ENCODE measurements around the gene WNT1.

DNA sequence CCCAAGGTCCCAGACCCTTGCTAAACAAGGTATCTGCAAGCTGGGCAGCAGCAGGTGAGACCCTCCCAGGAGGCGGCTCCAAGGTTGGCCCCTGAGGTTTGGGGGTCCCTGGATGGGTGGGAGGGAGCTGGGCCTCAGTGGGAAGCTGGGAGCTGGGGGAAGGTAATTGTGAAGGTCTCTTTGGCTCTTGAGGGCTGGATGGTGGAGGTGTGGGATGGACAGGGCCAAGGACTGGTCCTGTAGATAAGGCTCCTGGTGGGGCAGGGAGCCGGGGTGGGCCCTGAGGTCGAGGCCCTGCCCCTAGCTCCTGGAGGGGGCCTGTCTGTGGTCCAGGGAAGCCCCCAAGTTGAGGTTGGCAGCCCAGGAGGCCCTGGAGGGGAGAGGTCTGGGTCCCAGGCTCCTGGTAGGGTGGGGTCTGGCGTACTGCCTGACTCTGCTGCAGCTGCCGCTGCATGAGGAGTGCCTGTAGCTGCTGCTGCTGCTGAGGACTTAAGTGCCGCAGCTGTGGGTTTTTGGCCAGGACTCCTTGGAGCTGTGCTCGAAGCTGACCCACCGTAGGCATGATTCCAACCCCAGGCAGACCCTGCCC lies 53.5 kb downstream of the WNT1 start:
- TF ChIP-seq, protein P1, sequence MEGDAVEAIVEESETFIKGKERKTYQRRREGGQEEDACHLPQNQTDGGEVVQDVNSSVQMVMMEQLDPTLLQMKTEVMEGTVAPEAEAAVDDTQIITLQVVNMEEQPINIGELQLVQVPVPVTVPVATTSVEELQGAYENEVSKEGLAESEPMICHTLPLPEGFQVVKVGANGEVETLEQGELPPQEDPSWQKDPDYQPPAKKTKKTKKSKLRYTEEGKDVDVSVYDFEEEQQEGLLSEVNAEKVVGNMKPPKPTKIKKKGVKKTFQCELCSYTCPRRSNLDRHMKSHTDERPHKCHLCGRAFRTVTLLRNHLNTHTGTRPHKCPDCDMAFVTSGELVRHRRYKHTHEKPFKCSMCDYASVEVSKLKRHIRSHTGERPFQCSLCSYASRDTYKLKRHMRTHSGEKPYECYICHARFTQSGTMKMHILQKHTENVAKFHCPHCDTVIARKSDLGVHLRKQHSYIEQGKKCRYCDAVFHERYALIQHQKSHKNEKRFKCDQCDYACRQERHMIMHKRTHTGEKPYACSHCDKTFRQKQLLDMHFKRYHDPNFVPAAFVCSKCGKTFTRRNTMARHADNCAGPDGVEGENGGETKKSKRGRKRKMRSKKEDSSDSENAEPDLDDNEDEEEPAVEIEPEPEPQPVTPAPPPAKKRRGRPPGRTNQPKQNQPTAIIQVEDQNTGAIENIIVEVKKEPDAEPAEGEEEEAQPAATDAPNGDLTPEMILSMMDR (conservative IDR thresholded peaks at IDR 0.05; ENCODE audit: low read depth, low read length): no peak
- TF ChIP-seq, protein P2, sequence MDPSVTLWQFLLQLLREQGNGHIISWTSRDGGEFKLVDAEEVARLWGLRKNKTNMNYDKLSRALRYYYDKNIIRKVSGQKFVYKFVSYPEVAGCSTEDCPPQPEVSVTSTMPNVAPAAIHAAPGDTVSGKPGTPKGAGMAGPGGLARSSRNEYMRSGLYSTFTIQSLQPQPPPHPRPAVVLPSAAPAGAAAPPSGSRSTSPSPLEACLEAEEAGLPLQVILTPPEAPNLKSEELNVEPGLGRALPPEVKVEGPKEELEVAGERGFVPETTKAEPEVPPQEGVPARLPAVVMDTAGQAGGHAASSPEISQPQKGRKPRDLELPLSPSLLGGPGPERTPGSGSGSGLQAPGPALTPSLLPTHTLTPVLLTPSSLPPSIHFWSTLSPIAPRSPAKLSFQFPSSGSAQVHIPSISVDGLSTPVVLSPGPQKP (IDR thresholded peaks at IDR 0.05; ENCODE audit: borderline replicate concordance, low read depth, low read length): no peak
- TF ChIP-seq POLR2A (IDR thresholded peaks at IDR 0.05; ENCODE audit: low read depth, low read length): no peak
- TF ChIP-seq SMC3 (IDR thresholded peaks at IDR 0.05; ENCODE audit: low read depth, low read length): no peak
- no peak for TF ChIP-seq USF2 (IDR thresholded peaks at IDR 0.05; ENCODE audit: low read depth, low read length)
- TF ChIP-seq RFX5 (IDR thresholded peaks at IDR 0.05; ENCODE audit: low read depth, low read length): no peak
- TF ChIP-seq RAD21 (IDR thresholded peaks at IDR 0.05; ENCODE audit: low read length): no peak
- TF ChIP-seq FOS (IDR thresholded peaks at IDR 0.05; ENCODE audit: low read depth, low read length): no peak
- no peak for TF ChIP-seq CHD1 (IDR thresholded peaks at IDR 0.05; ENCODE audit: low read depth, low read length)

Data from IMR-90 (cell line).